NT2/D1 (cell line): ENCODE results near the gene C2orf68.

Experiments used
- DNase-seq: peaks from one replicate; pipeline ENCODE4 v3.0.0-alpha.2; 2011; ENCODE audit warnings: low read depth, low spot score
- H3K27me3 ChIP-seq: 2 replicates; pipeline ENCODE4 v1.6.0; 2011; ENCODE audit warnings: mild to moderate bottlenecking; ENCODE audit not compliant: insufficient read length, insufficient read depth
- H3K36me3 ChIP-seq: 2 replicates; pipeline ENCODE4 v1.6.1; 2011; ENCODE audit warnings: mild to moderate bottlenecking, low read length, mixed read lengths; ENCODE audit not compliant: insufficient read depth, insufficient read length
- H3K4me1 ChIP-seq: 2 replicates; pipeline ENCODE4 v1.5.1; 2011; ENCODE audit not compliant: insufficient read depth, insufficient read length
- H3K4me3 ChIP-seq: 2 replicates; pipeline ENCODE4 v1.5.1; 2011; ENCODE audit warnings: low read depth; ENCODE audit not compliant: insufficient read length
- H3K9ac ChIP-seq: 2 replicates; pipeline ENCODE4 v1.6.0; 2011; ENCODE audit warnings: low read depth; ENCODE audit not compliant: insufficient read length
- H3K9me3 ChIP-seq: 2 replicates; pipeline ENCODE4 v1.5.1; 2011; ENCODE audit warnings: mild to moderate bottlenecking, low read length; ENCODE audit not compliant: insufficient read depth
- SUZ12 ChIP-seq: IDR thresholded peaks from 2 replicates; pipeline ENCODE4 v1.6.1; 2011; ENCODE audit not compliant: insufficient read length, insufficient read depth; ENCODE audit errors: extremely low read depth
- YY1 ChIP-seq: IDR thresholded peaks from 2 replicates; pipeline ENCODE4 v1.6.1; 2011; ENCODE audit not compliant: insufficient read length, insufficient read depth
- ZNF274 ChIP-seq: IDR thresholded peaks from 2 replicates; pipeline ENCODE4 v1.6.1; 2011; ENCODE audit warnings: mild to moderate bottlenecking, low read depth, low read length

The C2orf68 gene

DNA sequence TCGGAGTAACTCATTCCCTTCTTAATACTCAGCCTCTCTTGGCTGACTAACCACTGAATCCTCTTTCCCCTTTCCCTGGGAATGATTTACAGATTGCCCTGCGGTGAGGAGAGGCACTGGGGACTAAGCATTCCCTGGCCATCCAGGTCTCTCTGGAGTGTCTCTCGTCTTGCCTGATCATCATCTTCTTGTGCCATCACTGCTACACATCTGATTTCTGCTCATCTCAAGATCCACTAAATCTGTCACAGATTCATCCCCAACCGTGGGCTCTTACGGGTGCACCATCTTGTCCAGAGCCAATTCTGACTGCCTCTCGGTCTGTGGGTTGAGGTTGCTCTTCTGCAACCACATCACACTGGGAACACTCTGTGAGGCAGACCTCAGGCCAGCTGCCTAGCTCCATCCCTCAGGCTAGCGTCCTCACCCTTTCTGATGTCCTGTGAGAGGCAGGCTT is 44.1 kb upstream of the C2orf68 start:
- H3K4me3 ChIP-seq: no peak overlapping the region
- no peaks in the 10 kb centered on the region for H3K4me1 ChIP-seq
- no peak for DNase-seq
- no peaks in the 10 kb centered on the region for H3K9me3 ChIP-seq
- H3K36me3 ChIP-seq: peaks cover 30% of the 10 kb centered on the region
- no peak overlapping the region for H3K9ac ChIP-seq
- H3K27me3 ChIP-seq: no peaks in the 10 kb centered on the region
- TF ChIP-seq SUZ12 (no peak), YY1 (no peak), ZNF274 (no peak)

- TF ChIP-seq YY1 (no peak), ZNF274 (no peak), SUZ12 (no peak)
- DNase-seq: no peak
- no peak overlapping the region for H3K9ac ChIP-seq
- H3K4me3 ChIP-seq: no peak overlapping the region
- H3K36me3 ChIP-seq: peaks cover 45% of the 10 kb centered on the region
- no peaks in the 10 kb centered on the region for H3K9me3 ChIP-seq
- H3K4me1 ChIP-seq: no peaks in the 10 kb centered on the region
- no peaks in the 10 kb centered on the region for H3K27me3 ChIP-seq
Observed at GRCh38 chr2:85653996-85654395, 42.1 kb upstream of the C2orf68 start.

- H3K27me3 ChIP-seq: no peaks in the 10 kb centered on the region
- H3K4me3 ChIP-seq: no peak overlapping the region
- no peaks in the 10 kb centered on the region for H3K9me3 ChIP-seq
- TF ChIP-seq ZNF274 (no peak), YY1 (no peak), SUZ12 (no peak)
- DNase-seq: no peak
- H3K36me3 ChIP-seq: peaks cover 64% of the 10 kb centered on the region
- no peak overlapping the region for H3K9ac ChIP-seq
- no peaks in the 10 kb centered on the region for H3K4me1 ChIP-seq
Observed at GRCh38 chr2:85652056-85652455, 40.2 kb upstream of the C2orf68 start.

- no peaks in the 10 kb centered on the region for H3K4me1 ChIP-seq
- peaks cover 69% of the 10 kb centered on the region for H3K36me3 ChIP-seq
- H3K27me3 ChIP-seq: no peaks in the 10 kb centered on the region
- no peak for DNase-seq
- TF ChIP-seq SUZ12 (no peak), ZNF274 (no peak), YY1 (no peak)
- no peak overlapping the region for H3K9ac ChIP-seq
- H3K9me3 ChIP-seq: no peaks in the 10 kb centered on the region
- no peak overlapping the region for H3K4me3 ChIP-seq
Observed at GRCh38 chr2:85651097-85651496, 39.2 kb upstream of the C2orf68 start.

GRCh38 chr2:85650456-85650855 is 38.6 kb upstream of the C2orf68 start:
- peaks cover 73% of the 10 kb centered on the region for H3K36me3 ChIP-seq
- H3K4me3 ChIP-seq: no peak overlapping the region
- no peaks in the 10 kb centered on the region for H3K9me3 ChIP-seq
- no peaks in the 10 kb centered on the region for H3K27me3 ChIP-seq
- H3K4me1 ChIP-seq: no peaks in the 10 kb centered on the region
- H3K9ac ChIP-seq: no peak overlapping the region
- TF ChIP-seq ZNF274: no peak
- no peak for TF ChIP-seq YY1
- no peak for TF ChIP-seq SUZ12
- DNase-seq: no peak

DNA sequence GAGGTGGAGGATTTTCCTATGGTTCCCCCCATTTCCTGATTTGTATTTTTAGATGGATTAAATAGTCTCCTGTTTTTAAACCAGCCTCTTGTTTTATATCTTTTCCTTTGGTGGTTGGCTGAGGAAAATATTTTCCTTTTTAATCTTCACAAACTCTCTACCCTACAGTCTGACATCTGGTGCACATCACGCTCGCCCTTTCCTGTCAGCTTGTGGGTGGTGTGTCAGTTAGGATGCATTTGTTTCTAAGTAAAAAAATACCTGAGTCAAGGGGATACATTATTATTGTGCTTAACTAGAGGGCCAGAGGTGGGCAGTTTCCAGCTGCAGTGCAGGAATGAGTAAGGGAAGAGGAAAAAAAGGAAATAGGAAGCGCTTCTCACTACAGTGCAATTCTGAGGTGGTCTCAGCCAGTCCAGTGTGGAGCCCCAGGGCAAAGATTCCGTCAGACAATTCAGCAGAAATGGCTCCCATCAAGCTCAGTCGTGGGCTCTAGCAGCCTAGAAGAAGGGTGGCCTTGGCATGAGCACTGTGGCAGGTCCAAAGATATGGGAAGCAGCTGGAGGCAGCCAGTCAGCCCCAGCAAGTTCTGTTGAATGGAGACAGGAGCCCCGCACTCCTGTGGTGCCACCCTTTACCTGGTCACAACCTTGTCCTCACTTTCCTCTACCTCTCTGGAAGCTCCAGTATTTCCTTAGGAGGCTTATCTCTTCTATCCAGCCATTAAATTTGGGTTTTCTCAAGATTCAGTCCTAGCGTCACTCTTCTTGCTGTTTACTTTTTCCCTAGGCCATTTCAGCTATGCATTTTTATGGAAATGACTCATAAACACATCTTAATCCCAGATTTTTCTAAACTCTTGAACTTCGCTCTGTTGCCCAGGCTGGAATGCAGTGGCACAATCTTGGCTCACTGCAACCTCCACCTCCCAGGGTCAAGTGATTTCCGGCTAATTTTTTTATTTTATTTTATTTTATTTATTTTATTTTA is 37.6 kb upstream of the C2orf68 start:
- Histone ChIP-seq H3K4me3 (no peak overlapping the region), H3K9ac (no peak overlapping the region), H3K27me3 (no peaks in the 10 kb centered on the region), H3K9me3 (no peaks in the 10 kb centered on the region), H3K4me1 (no peaks in the 10 kb centered on the region), H3K36me3 (peaks cover 81% of the 10 kb centered on the region)
- no peak for DNase-seq
- TF ChIP-seq YY1: no peak
- no peak for TF ChIP-seq SUZ12
- TF ChIP-seq ZNF274: no peak

- DNase-seq: no peak
- H3K36me3 ChIP-seq: peaks cover 87% of the 10 kb centered on the region
- TF ChIP-seq ZNF274 (no peak), YY1 (no peak), SUZ12 (no peak)
Observed at GRCh38 chr2:85648619-85649018, 36.8 kb upstream of the C2orf68 start.

More at GRCh38 chr2:85648619-85649018, 36.8 kb upstream of the C2orf68 start:
- no peaks in the 10 kb centered on the region for H3K9me3 ChIP-seq
- H3K4me1 ChIP-seq: no peaks in the 10 kb centered on the region
- H3K9ac ChIP-seq: no peak overlapping the region
- H3K27me3 ChIP-seq: no peaks in the 10 kb centered on the region
- H3K4me3 ChIP-seq: no peak overlapping the region
